ENCODE measurements around the gene YPEL2. TPM values are rescaled to one million over a fixed set of nuclear protein-coding genes. Genes with fewer than 3 reads are reported as not detected.

The YPEL2 gene
- total and polyA plus RNA-seq, 2 donors (not counting 1 experiment from before 2014, with no cell fraction given): 20.7 to 51.8 TPM

DNA sequence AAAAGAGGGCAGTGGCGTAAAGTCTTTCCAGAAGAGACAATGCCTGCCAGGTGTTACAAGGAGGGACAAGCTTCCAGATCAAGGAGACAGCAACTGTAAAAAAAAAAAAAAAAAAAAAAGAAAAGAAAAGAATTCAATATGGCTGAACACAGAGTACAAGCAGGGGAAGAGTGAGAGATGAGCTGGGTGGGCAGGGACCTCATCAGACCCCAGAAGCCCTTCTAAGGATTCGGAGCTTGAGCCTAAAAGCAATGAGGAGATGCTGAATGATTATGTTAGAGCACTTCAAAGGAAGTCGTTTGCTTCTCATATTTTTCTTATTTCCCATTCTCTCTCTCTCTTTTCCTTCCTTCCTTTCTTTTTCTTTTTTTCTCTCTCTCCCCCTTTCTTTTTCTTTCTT, 103.0 kb downstream of the YPEL2 start:
- Histone ChIP-seq H4K20me1 (ENCODE audit: control insufficient read depth, insufficient read depth, low read length, poor library complexity, severe bottlenecking) (no peaks in the 10 kb centered on the region), H2AFZ (ENCODE audit: insufficient read depth, low read depth, low read length, poor library complexity, severe bottlenecking) (no peak overlapping the region), H3K4me2 (replicated peaks; ENCODE audit: low read depth, low read length, poor library complexity, severe bottlenecking) (no peak overlapping the region), H3K27me3 (replicated peaks in 1 of 4; ENCODE audit: control extremely low read depth in 1 of 4, control insufficient read depth in 3 of 4, insufficient read depth in 4 of 4, low read length in 3 of 4) (no peaks in the 10 kb centered on the region), H3K9me3 (ENCODE audit: control extremely low read depth in 1 of 3, control insufficient read depth in 2 of 3, insufficient read depth in 1 of 3, low read length in 2 of 3) (peaks cover 4 to 10% (median 7%) of the 10 kb centered on the region in 3 donors), H3K27ac (ENCODE audit: low read length in 2 of 2) (no peak overlapping the region), H3K4me1 (ENCODE audit: control insufficient read depth in 2 of 2, insufficient read depth in 2 of 2, low read length in 2 of 2) (peaks cover 22% of the 10 kb centered on the region in 2 donors), H3K36me3 (replicated peaks in 1 of 2; ENCODE audit: control extremely low read depth in 1 of 2, control insufficient read depth in 1 of 2, extremely low read depth in 1 of 2, insufficient read depth in 2 of 2, low read length in 1 of 2) (no peaks in the 10 kb centered on the region), H3K9ac (ENCODE audit: low read length) (no peak overlapping the region), H3K79me2 (ENCODE audit: control insufficient read depth, insufficient read depth, low read length) (no peaks in the 10 kb centered on the region), H3K4me3 (ENCODE audit: control extremely low read depth in 1 of 5, extremely low read depth in 1 of 5, insufficient read depth in 1 of 5, low read depth in 2 of 5, low read length in 4 of 5) (no peak overlapping the region)
- DNase-seq (no peak), ATAC-seq (ENCODE audit: low read depth) (no peak)
- TF ChIP-seq CTCF (IDR thresholded peaks at IDR 0.05) (no peak), EZH2 (IDR thresholded peaks at IDR 0.05; ENCODE audit: borderline replicate concordance, insufficient read depth, low read depth, low read length, poor library complexity, severe bottlenecking) (no peak)
- Mint-ChIP-seq H3K4me3 (no peak overlapping the region), H3K9me3 (ENCODE audit: insufficient read depth) (peaks cover 9% of the 10 kb centered on the region), H3K4me1 (peaks cover 25% of the 10 kb centered on the region), H3K27me3 (no peaks in the 10 kb centered on the region), H3K27ac (no peak overlapping the region)
- ChIA-PET POLR2A (interaction anchor here (0.7 kb wide), 1 partner anchor 59 kb away, joined by 3 read pairs; no protein-coding TSS in a partner anchor), CTCF (interaction anchor here (0.7 to 2.2 kb wide), 5 partner anchors 102 to 221 kb away, joined by 3 to 13 read pairs (median 6); no protein-coding TSS in a partner anchor)
- intact Hi-C loops (cut with micrococcal nuclease): loop anchor here (5.0 kb wide), 1 partner anchor 62 kb away; no protein-coding TSS in a partner anchor
- WGBS (ENCODE audit: insufficient coverage): 100% methylated on average over 1 of the region's 3 CpGs

GRCh38 chr17:59435238-59435637, 103.8 kb downstream of the YPEL2 start:
- H3K9ac ChIP-seq (ENCODE audit: low read length): no peak overlapping the region
- no peak overlapping the region for H3K4me2 ChIP-seq (replicated peaks; ENCODE audit: low read depth, low read length, poor library complexity, severe bottlenecking)
- intact Hi-C loops (cut with micrococcal nuclease): no loop called here
- peaks cover 9% of the 10 kb centered on the region for H3K9me3 Mint-ChIP-seq (ENCODE audit: insufficient read depth)
- TF ChIP-seq CTCF (IDR thresholded peaks at IDR 0.05): no peak
- no peak for TF ChIP-seq EZH2 (IDR thresholded peaks at IDR 0.05; ENCODE audit: borderline replicate concordance, insufficient read depth, low read depth, low read length, poor library complexity, severe bottlenecking)
- no peaks in the 10 kb centered on the region for H4K20me1 ChIP-seq (ENCODE audit: control insufficient read depth, insufficient read depth, low read length, poor library complexity, severe bottlenecking)
- no peaks in the 10 kb centered on the region for H3K27me3 ChIP-seq (replicated peaks in 1 of 4; ENCODE audit: control extremely low read depth in 1 of 4, control insufficient read depth in 3 of 4, insufficient read depth in 4 of 4, low read length in 3 of 4)
- POLR2A ChIA-PET: interaction anchor here (0.6 kb wide), 1 partner anchor 920 kb away, joined by 6 read pairs; no protein-coding TSS in a partner anchor
- whole genome bisulfite sequencing (ENCODE audit: insufficient coverage): no CpG with 5 or more reads among the region's 2 CpGs
- H3K27ac ChIP-seq (ENCODE audit: low read length in 2 of 2): no peak overlapping the region
- no peak overlapping the region for H3K27ac Mint-ChIP-seq
- H3K4me1 ChIP-seq (ENCODE audit: control insufficient read depth in 2 of 2, insufficient read depth in 2 of 2, low read length in 2 of 2): peaks cover 31% of the 10 kb centered on the region in 2 donors
- H3K79me2 ChIP-seq (ENCODE audit: control insufficient read depth, insufficient read depth, low read length): no peaks in the 10 kb centered on the region
- DNase-seq (no peak), ATAC-seq (ENCODE audit: low read depth) (no peak)
- no peak overlapping the region for H3K4me3 ChIP-seq (ENCODE audit: control extremely low read depth in 1 of 5, extremely low read depth in 1 of 5, insufficient read depth in 1 of 5, low read depth in 2 of 5, low read length in 4 of 5)
- CTCF ChIA-PET: interaction anchor here (0.5 to 2.2 kb wide), 4 partner anchors 86 to 124 kb away, joined by 3 to 13 read pairs (median 6); no protein-coding TSS in a partner anchor
- H3K9me3 ChIP-seq (ENCODE audit: control extremely low read depth in 1 of 3, control insufficient read depth in 2 of 3, insufficient read depth in 1 of 3, low read length in 2 of 3): peaks cover 4 to 10% (median 7%) of the 10 kb centered on the region in 3 donors
- H3K36me3 ChIP-seq (replicated peaks in 1 of 2; ENCODE audit: control extremely low read depth in 1 of 2, control insufficient read depth in 1 of 2, extremely low read depth in 1 of 2, insufficient read depth in 2 of 2, low read length in 1 of 2): no peaks in the 10 kb centered on the region
- H3K4me3 Mint-ChIP-seq: no peak overlapping the region
- H3K27me3 Mint-ChIP-seq: no peaks in the 10 kb centered on the region
- H3K4me1 Mint-ChIP-seq: peaks cover 30% of the 10 kb centered on the region
- no peak overlapping the region for H2AFZ ChIP-seq (ENCODE audit: insufficient read depth, low read depth, low read length, poor library complexity, severe bottlenecking)

Data from B cell (primary cell).